ENCODE data around the gene SETD4. TPM values are rescaled to one million over a fixed set of nuclear protein-coding genes. Genes with fewer than 3 reads are reported as not detected.

SETD4 gene
- total RNA-seq, 2 donors from 2014 or later, result 16.5 to 19.1 TPM

Other genes with a start within 250 kb of the SETD4 start
- 1 to 10 TPM; 4.2 to 6.3 TPM for gene CBR1, start 9.5 kb upstream of the SETD4 start, total RNA-seq
- gene CBR3, start 74.6 kb upstream of the SETD4 start, total RNA-seq, result 1 to 10 TPM; 2.2 to 3.1 TPM
- gene DOP1B, start 96.3 kb upstream of the SETD4 start, total RNA-seq, result 10 to 100 TPM; 25.3 to 35.0 TPM

Data from T-helper 17 cell (primary cell).